Myocyte (in vitro differentiated cells): ENCODE results near the gene PITPNM2. TPM values are rescaled to one million over a fixed set of nuclear protein-coding genes. Genes with fewer than 3 reads are reported as not detected.

Experiments
- total RNA-seq: library from RNA; depleted of rRNA; stranded (reverse); fragments of >200 nt; gene quantifications from 2 replicates; pipeline ENCODE4 v1.2.3, GENCODE V29; 2014

Gene PITPNM2
- total RNA-seq, 1 donor from 2014 or later: 7.2 TPM

Other genes with a start within 250 kb of the PITPNM2 start
- 6.9 and 10.4 TPM in 2 replicates for gene ABCB9, start 184.6 kb downstream of the PITPNM2 start, total RNA-seq
- 15.3 and 20.8 TPM in 2 replicates for gene OGFOD2, start 175.8 kb downstream of the PITPNM2 start, total RNA-seq
- 189 and 192 TPM in 2 replicates for gene ARL6IP4, start 170.4 kb downstream of the PITPNM2 start, total RNA-seq
- gene MPHOSPH9, start 82.1 kb upstream of the PITPNM2 start, total RNA-seq: 54.4 and 55.3 TPM in 2 replicates
- gene MTRFR, start 82.3 kb upstream of the PITPNM2 start, total RNA-seq: 7.5 and 8.7 TPM in 2 replicates
- gene CDK2AP1, start 120.8 kb upstream of the PITPNM2 start, total RNA-seq: 466 and 496 TPM in 2 replicates
- 30.7 and 34.0 TPM in 2 replicates for gene SBNO1, start 213.8 kb upstream of the PITPNM2 start, total RNA-seq
- 37.9 and 72.1 TPM in 2 replicates for gene KMT5A, start 233.0 kb upstream of the PITPNM2 start, total RNA-seq